ENCODE measurements around the gene CENPN.

The CENPN gene

GRCh38 chr16:81029930-81030604 is 23.1 kb downstream of the CENPN start:
- DNase-seq (ENCODE audit: low spot score) = no peak

DNA sequence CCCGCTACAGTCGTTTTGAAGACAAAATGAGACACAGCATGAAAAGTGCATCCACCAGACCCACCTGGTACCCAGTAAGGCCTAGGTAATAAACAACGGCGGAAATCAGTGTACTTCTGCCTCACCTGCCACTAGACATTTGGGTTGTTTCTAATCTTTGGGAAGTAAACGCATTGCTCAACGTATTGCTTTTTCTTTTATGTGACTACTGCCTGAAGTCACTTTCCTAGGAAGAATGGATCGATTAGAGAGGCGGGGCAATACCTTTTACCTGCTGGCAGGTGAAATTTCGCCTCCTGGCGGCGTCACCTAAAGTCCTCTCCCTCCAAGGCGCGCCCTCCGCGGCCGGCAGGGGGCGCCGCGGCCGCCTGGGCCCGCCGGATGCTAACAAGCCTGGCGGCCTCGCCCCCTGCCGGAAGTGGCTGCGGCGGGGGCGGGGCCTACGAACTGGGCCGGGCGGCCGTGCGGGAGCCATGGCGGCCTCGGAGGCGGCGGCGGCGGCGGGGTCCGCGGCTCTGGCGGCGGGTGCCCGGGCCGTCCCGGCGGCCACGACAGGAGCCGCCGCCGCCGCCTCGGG is 28.5 kb downstream of the CENPN start, which contains the start of gene ATMIN:
Gene ATMIN (plus strand): TSS at position 445 of the 577 bp plus-strand sequence. CDS start 29 bp downstream, at position 474.
- peak; percentile 86 for DNase-seq (ENCODE audit: low spot score)

- peak; percentile 30 for DNase-seq (ENCODE audit: low spot score)
Observed at GRCh38 chr16:81035975-81036750, 29.1 kb downstream of the CENPN start.

DNA sequence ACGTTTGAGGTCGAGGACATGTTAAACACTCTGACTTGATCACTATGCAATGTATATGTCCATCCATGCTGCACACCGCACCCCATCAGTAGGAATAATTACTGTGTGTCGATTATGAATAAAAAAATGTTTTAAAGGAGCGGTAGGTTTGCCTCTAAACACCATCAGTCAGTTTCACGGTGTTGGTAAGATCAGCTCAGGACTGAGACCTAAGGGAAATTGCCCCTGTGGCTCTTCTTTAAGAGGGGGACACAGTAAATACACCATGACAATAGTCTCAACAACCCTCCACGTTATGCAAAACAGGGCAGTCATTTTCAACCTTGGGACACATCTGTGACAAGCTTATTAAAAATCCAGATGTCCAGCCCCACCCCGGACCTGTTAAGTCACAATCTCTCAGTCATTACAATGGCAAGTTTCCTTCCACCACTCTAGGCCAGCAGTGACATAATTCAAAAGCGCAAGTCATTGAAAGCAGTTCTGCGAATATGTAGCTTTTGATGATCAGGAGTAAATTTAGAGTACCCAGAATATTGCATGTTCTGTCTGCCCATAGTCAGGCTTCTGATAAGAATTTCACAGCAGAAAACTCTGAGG is 29.8 kb downstream of the CENPN start:
- peak; percentile 3 for DNase-seq (ENCODE audit: low spot score)

DNA sequence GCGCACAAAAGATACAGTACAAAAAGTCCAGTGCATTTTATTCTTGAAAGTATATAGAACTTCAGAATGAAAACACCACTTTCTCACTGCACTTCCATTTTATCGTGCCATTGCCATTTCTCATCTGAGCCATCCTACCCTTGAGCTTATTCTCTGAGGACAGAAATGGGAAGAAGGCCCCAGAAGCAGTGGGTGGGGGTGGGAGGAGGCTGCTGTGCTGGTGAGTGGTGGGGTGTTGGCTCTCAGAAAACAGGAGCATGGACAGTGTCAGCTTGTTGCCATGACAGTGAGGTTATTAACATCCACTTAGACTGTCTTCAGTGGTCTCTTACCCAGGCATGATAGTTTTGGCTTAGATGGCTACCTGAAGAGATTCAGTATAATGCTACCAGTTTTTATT is 33.1 kb downstream of the CENPN start:
- DNase-seq (ENCODE audit: low spot score) = no peak

GRCh38 chr16:81040842-81041241 is 33.8 kb downstream of the CENPN start:
- DNase-seq (ENCODE audit: low spot score) = no peak

DNA sequence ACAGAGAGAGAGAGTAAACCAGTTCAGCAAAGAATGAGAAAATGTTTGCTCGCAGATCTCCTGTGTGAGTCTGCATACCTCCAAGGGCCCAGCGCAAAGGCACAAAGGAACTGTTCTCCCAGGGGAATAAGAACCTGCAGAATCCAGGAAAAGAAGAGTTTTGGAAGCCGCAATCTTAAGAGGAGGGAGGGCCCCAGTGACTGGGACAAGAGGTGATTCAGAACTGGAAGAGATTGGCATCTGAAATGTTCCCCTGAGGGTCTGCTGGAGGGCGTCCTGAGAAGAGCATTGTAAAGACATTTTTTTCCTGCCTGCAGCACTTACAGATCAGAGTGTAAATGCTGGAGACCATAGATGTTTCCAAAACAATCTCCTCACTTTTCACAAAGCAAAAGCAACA is 34.7 kb downstream of the CENPN start:
- DNase-seq (ENCODE audit: low spot score) = no peak

GRCh38 chr16:81042821-81043220 is 35.8 kb downstream of the CENPN start:
- no peak for DNase-seq (ENCODE audit: low spot score)

DNA sequence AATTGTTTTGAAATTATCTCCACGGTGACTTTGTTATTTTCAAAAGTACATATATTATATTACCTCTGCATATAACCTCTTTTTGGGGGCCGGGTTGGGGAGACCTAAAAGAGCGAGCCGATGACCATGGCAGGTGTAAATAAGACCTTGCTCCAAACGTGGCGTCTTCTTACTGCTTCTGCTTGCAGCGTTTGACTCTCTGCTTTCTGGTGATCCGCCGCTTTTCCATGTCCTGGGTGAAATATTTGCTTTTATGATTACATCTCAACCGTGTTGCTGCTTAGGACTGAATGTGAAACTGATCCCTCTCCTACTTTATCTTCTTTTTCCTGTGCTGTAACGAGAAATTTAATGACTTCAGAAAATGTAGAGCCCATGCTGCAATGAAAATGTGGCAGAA is 46.7 kb downstream of the CENPN start:
- no peak for DNase-seq (ENCODE audit: low spot score)

- no peak for DNase-seq (ENCODE audit: low spot score)
Observed at GRCh38 chr16:81060576-81061306, 53.7 kb downstream of the CENPN start.

- no peak for DNase-seq (ENCODE audit: low spot score)
Observed at GRCh38 chr16:81061307-81061640, 54.3 kb downstream of the CENPN start.

DNA sequence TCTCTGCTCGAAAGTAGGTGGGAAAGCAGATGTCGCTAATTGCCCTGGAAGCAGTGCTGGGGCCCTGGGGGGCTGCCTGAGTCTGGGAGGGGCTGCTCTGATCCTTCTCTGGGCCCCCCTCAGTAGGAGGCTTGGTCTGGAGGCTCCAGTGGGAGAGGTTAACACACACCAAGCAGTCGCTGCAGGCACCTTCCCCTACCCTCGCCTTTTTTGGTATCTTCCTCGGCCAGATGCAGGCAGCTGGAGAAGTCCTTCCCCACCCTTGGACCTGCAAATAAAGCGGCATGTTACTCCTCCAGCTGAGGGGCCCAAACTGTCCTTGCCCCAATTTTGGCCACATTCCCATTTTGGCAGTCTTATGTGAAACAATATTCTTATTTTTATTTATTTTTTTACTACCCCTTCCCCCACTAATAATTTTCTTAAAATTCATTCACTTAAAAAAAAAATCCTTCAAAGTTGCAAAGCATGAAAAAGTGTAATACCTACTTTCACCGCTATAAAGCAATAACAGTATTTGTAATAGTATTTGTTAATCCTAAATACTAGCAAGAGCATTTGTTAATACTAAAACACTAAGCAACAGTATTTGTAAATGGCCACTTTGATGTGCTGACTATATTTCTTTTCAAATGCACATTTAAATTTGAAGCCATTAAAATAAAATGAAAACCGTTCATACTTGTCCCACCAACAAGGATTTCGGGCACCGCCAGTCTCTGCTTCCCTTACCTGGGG is 55.0 kb downstream of the CENPN start:
- DNase-seq (ENCODE audit: low spot score) = no peak

- no peak for DNase-seq (ENCODE audit: low spot score)
Observed at GRCh38 chr16:81066681-81067080, 59.7 kb downstream of the CENPN start.

DNA sequence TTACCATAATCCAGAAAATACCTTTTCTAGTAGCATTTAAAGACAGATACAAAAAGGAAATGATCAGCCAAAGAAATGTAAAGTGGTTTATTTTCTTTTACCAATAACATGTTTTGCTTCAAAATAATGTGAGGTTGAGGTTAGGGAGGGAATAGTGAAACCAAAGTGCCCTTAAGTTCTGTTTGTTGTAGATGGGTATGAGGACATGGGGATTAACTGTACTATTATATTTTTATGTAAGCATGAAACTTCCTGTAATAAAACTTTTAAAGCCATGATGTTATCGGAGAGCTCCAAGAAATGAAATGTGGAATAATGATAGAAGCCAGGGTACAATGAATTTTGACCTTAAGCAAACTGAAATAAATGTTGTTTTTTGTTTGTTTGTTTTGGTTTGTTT is 60.2 kb downstream of the CENPN start:
- DNase-seq (ENCODE audit: low spot score) = no peak

DNA sequence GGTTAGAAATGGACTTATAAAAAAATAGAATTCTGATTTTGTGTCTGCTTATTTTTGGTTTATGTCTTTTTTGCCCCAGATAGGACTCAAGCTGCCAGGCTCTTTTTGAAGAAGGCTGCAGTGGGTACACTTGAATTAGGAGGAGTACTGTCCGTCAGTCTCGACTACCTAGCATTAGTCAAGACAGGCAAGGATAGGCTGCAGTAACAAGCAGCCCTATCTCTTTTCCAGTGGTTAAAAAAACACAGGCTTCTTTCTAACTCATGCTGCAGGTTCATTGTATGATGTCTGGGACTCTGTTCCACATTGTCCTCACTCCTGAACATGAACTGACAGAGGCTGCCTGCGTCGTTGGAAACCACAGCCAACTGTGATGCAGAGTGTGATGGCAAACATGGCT is 62.0 kb downstream of the CENPN start:
- DNase-seq (ENCODE audit: low spot score) = no peak

- no peak for DNase-seq (ENCODE audit: low spot score)
Observed at GRCh38 chr16:81070979-81071378, 64.0 kb downstream of the CENPN start.

- no peak for DNase-seq (ENCODE audit: low spot score)
Observed at GRCh38 chr16:81071805-81072204, 64.8 kb downstream of the CENPN start.

GRCh38 chr16:81073560-81074330 is 66.7 kb downstream of the CENPN start:
- DNase-seq (ENCODE audit: low spot score) = no peak

DNA sequence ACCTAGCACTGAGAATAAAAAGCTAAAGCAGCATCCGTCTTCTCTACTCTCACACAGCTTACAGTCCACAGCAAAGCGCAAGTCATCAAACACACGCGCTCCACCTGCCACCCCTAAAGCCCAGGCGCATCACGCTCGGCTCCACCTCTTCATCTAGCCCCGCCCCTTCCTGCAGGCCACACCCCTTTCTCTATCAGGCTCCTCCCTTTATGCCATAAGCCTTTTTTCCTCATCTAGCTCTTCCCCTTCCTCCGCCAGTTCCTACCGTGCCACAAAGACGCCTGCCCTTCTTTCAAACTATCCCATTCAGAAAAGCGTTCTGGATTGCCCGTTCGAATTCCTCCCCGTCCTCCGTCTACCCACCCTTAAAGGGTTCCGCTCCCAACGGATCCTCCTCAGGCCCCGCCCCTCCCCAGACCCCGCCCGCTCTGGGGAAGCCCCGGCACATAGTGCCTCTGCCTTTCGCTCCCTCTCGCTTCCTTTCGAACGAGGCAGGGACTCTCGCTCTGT is 69.6 kb downstream of the CENPN start:
- DNase-seq (ENCODE audit: low spot score) = peak; percentile 90

Measured in activated CD4-positive, alpha-beta T cell treated with anti-CD3 and anti-CD28 coated beads, Interleukin-2, Interleukin-4, amounts not matched to agents 100 ng/mL and 50 ng/mL, durations not matched to agents 16 hours and 8 hours (primary cell).